Measurements from ENCODE around the gene IKZF3.
"Not testable (repeated sequence)": the region's sequence is repeated elsewhere in the genome, so short reads cannot be mapped to it uniquely, and the experiment has no call there.

- TF ChIP-seq POLR2A, CTCF (IDR thresholded peaks at IDR 0.05): not testable (repeated sequence)
Observed at GRCh38 chr17:39748444-39749034, 115.6 kb downstream of the IKZF3 start.

All from suprapubic skin (tissue), 3 donors.